K562 (cell line): ENCODE results near the gene ZFYVE28. TPM values are rescaled to one million over a fixed set of nuclear protein-coding genes. Genes with fewer than 3 reads are reported as not detected.

Source experiments
- BRD9 ChIP-seq: fragments of 450-650 bp; IDR thresholded peaks from 2 replicates; pipeline ENCODE4 v1.6.1; 2018; ENCODE audit warnings: low read depth; ENCODE audit not compliant: partially characterized antibody
- CBX3 ChIP-seq, 2 experiments: IDR thresholded peaks; 1 replicate in 1 of 2; 2 replicates in 1 of 2; pipeline ENCODE4 v1.6.1; 2012; ENCODE audit warnings: inconsistent platforms in 2 of 2, low read length in 2 of 2, borderline replicate concordance in 1 of 2, control low read depth in 1 of 2
- E2F6 ChIP-seq, 2 experiments: IDR thresholded peaks; 2 replicates each; pipeline ENCODE4 v1.6.1; 2011; ENCODE audit warnings: borderline replicate concordance in 1 of 2, control low read depth in 1 of 2, low read depth in 1 of 2, low read length in 1 of 2, mild to moderate bottlenecking in 1 of 2, mixed read lengths in 1 of 2, moderate library complexity in 1 of 2; ENCODE audit not compliant: insufficient read depth in 1 of 2, insufficient read length in 1 of 2, poor library complexity in 1 of 2, severe bottlenecking in 1 of 2; ENCODE audit errors: extremely low read depth in 1 of 2
- E2F8 ChIP-seq: fragments of 450-650 bp; IDR thresholded peaks from 2 replicates; pipeline ENCODE4 v1.7.1; 2018; ENCODE audit warnings: mild to moderate bottlenecking, low read depth; ENCODE audit not compliant: partially characterized antibody
- ESRRA ChIP-seq: fragments of 450-650 bp; IDR thresholded peaks from 2 replicates; pipeline ENCODE4 v1.6.1; 2014; ENCODE audit warnings: low read depth, mild to moderate bottlenecking, moderate library complexity, borderline replicate concordance
- FOXP4 ChIP-seq: sonication (generic); formaldehyde crosslinking; IDR thresholded peaks from 2 replicates; pipeline ENCODE4 v1.8.0; 2022; ENCODE audit warnings: mild to moderate bottlenecking, missing genetic modification reagents, borderline replicate concordance
- JUNB ChIP-seq: fragments of 450-650 bp; formaldehyde crosslinking; conservative IDR thresholded peaks from 2 replicates; pipeline ENCODE4 v1.4.0; 2020; ENCODE audit warnings: mild to moderate bottlenecking
- NCOA4 ChIP-seq: fragments of 450-650 bp; IDR thresholded peaks from 2 replicates; pipeline ENCODE4 v1.6.1; 2018; ENCODE audit warnings: mild to moderate bottlenecking; ENCODE audit not compliant: partially characterized antibody
- NCOR1 ChIP-seq: fragments of 450-650 bp; IDR thresholded peaks from 2 replicates; pipeline ENCODE4 v1.6.1; 2016; ENCODE audit warnings: mild to moderate bottlenecking, moderate library complexity
- NFE2 ChIP-seq: IDR thresholded peaks from 2 replicates; pipeline ENCODE4 v1.6.1; 2014; ENCODE audit warnings: antibody characterized with exemption, low read depth
- NFIX ChIP-seq: fragments of 250-450 bp; sonication (Bioruptor Pico); IDR thresholded peaks from 2 replicates; pipeline ENCODE4 v1.4.0; 2020; ENCODE audit warnings: low read depth, mild to moderate bottlenecking, moderate library complexity
- NR2F6 ChIP-seq: fragments of 450-650 bp; formaldehyde crosslinking; IDR thresholded peaks from 2 replicates; pipeline ENCODE4 v1.4.0; 2020; ENCODE audit warnings: mild to moderate bottlenecking
- NR4A1 ChIP-seq, 2 experiments: fragments of 250-450 bp in 1 of 2; fragments of 450-650 bp in 1 of 2; sonication (Bioruptor Pico) in 1 of 2; IDR thresholded peaks; 2 replicates each; pipeline versions ENCODE4 v1.4.0 to v1.6.1; 2016 to 2020; ENCODE audit warnings: mild to moderate bottlenecking in 2 of 2, missing compliant biosample characterization in 1 of 2, missing genetic modification characterization in 1 of 2, moderate library complexity in 1 of 2
- POLR2A ChIP-seq: fragments of 450-650 bp; conservative IDR thresholded peaks from 2 replicates; pipeline ENCODE4 v1.6.1; 2016
- POLR2AphosphoS2 ChIP-seq: IDR thresholded peaks from 2 replicates; pipeline ENCODE4 v1.6.1; 2012; ENCODE audit warnings: low read length, improper control_type of control experiment
- RAD21 ChIP-seq, 2 experiments: fragments of 250-450 bp in 1 of 2; fragments of 450-650 bp in 1 of 2; sonication (Bioruptor Pico) in 1 of 2; formaldehyde crosslinking in 1 of 2; IDR thresholded peaks in 1 of 2; conservative IDR thresholded peaks in 1 of 2; 2 replicates each; pipeline versions ENCODE4 v1.4.0 to v1.8.0; 2020 to 2022; ENCODE audit warnings: mild to moderate bottlenecking in 2 of 2, moderate library complexity in 1 of 2
- RB1 ChIP-seq: fragments of 450-650 bp; IDR thresholded peaks from 2 replicates; pipeline ENCODE4 v1.6.1; 2017; ENCODE audit warnings: low read depth, mild to moderate bottlenecking
- ZNF239 ChIP-seq: fragments of 250-450 bp; sonication (Bioruptor Pico); IDR thresholded peaks from 2 replicates; pipeline ENCODE4 v1.4.0; 2020; ENCODE audit warnings: mild to moderate bottlenecking
- ZNF395 ChIP-seq: fragments of 200-800 bp; sonication (Bioruptor generic); IDR thresholded peaks from 2 replicates; pipeline ENCODE4 v1.6.1; 2017; ENCODE audit warnings: missing genetic modification characterization, missing compliant biosample characterization
- polyA plus RNA-seq, 8 experiments: library from polyadenylated mRNA; depleted of rRNA in 4 of 8; stranded (reverse) in 5 of 8; unstranded in 3 of 8; fragments of >200 nt; fragmentation: Nextera tagmentation in 2 of 8; fragmentation: Illumina TruSeq in 1 of 8; extraction: Ambion mirVana in 2 of 8; extraction: Trizol in 1 of 8; gene quantifications; 2 replicates each; pipeline versions ENCODE4 v1.2.1 to v1.2.3, GENCODE V29; 2011 to 2014; ENCODE audit warnings: inconsistent platforms in 1 of 8, missing spikeins in 1 of 8
- total RNA-seq, 7 experiments: library from RNA; depleted of rRNA in 6 of 7; stranded (reverse); fragments of >200 nt in 6 of 7; fragmentation: Illumina TruSeq in 2 of 7; extraction: Trizol in 2 of 7; gene quantifications; 2 replicates each; pipeline versions ENCODE4 v1.2.1 to v1.2.3, GENCODE V29; 2011 to 2021; ENCODE audit warnings: low replicate concordance in 1 of 7

Gene ZFYVE28
- total and polyA plus RNA-seq, 9 of the 15 experiments (the other 6 are each of a cell fraction or from before 2014, with no cell fraction given) = 1.3 to 24.8 (median 8.9) TPM

- TF ChIP-seq FOXP4 (no peak), ZNF239 (CRISPR knock-in tag) (no peak), POLR2AphosphoS2 (no peak), ESRRA (no peak; the same call in 1 of the 2 replicates), ZNF395 (CRISPR knock-in tag) (peak; percentile 90), NR4A1 (CRISPR knock-in tag; IDR thresholded peaks at IDR 0.05) (0 out of 2 replicates have a peak, but pooled peaks have one; percentile 20), NR4A1 (tag; IDR thresholded peaks at IDR 0.05) (no peak), CBX3 (IDR thresholded peaks at IDR 0.05; ENCODE audit: borderline replicate concordance in 1 of 2, low read length in 2 of 2) (no peak; a peak in 1 of 3 replicates), NCOA4 (no peak), JUNB (CRISPR knock-in tag) (no peak), E2F8 (no peak), NCOR1 (no peak), BRD9 (peak; percentile 19), E2F6 (IDR thresholded peaks at IDR 0.05; ENCODE audit: borderline replicate concordance in 1 of 2, extremely low read depth in 1 of 2, insufficient read depth in 1 of 2, insufficient read length in 1 of 2, low read depth in 1 of 2, low read length in 1 of 2, poor library complexity in 1 of 2, severe bottlenecking in 1 of 2) (peak in 1 of 2 experiments; percentile 43), NR2F6 (CRISPR knock-in tag) (no peak), NFE2 (peak; percentile 96), POLR2A (peak; percentile 66), NFIX (no peak), RB1 (no peak), RAD21 (CRISPR knock-in tag; conservative IDR thresholded peaks at IDR 0.05 in 1 of 2, IDR thresholded peaks at IDR 0.05 in 1 of 2) (peak in 1 of 2 experiments; percentile 26; a peak in 1 of 4 replicates)
These were observed 5.3 kb downstream of the ZFYVE28 start (continued) for GRCh38 chr4:2412885-2413716.
